HUDEP-2 (cell line): ENCODE measurements around the gene TBC1D8B.
"Not testable (repeated sequence)": the region's sequence is repeated elsewhere in the genome, so short reads cannot be mapped to it uniquely, and the experiment has no call there.

ENCODE experiments used
- DNase-seq, 76 experiments: peaks; one replicate each; lab custom pipeline; 2025; ENCODE audit not compliant: unreplicated experiment in 76 of 76; lab: John Stamatoyannopoulos, UW

TBC1D8B gene

GRCh38 chrX:106802388-106803275 lies at the start of gene TBC1D8B:
Gene TBC1D8B (plus strand): TSS chrX:106802673. CDS start chrX:106802854, 181 bp downstream.
- peak in 64 of 76 experiments; percentile 0 to 64 (median 16) for DNase-seq

- not testable (repeated sequence) for DNase-seq
Observed at GRCh38 chrX:106769288-106769687, 33.2 kb upstream of the TBC1D8B start.

GRCh38 chrX:106774981-106775380 lies 27.5 kb upstream of the TBC1D8B start:
- no peak for DNase-seq

- no peak for DNase-seq
Observed at GRCh38 chrX:106780264-106780663, 22.2 kb upstream of the TBC1D8B start.

GRCh38 chrX:106780664-106781377 lies 21.7 kb upstream of the TBC1D8B start:
- no peak for DNase-seq

GRCh38 chrX:106783716-106784115 lies 18.8 kb upstream of the TBC1D8B start:
- no peak for DNase-seq

- DNase-seq: no peak
Observed at GRCh38 chrX:106791495-106791894, 11.0 kb upstream of the TBC1D8B start.

- no peak for DNase-seq
Observed at GRCh38 chrX:106802063-106802387, 448 bp upstream of the TBC1D8B start.

- DNase-seq: no peak
Observed at GRCh38 chrX:106811131-106811910, 8.8 kb downstream of the TBC1D8B start.

GRCh38 chrX:106812930-106813329 lies 10.5 kb downstream of the TBC1D8B start:
- DNase-seq: not testable (repeated sequence)

- DNase-seq: not testable (repeated sequence)
Observed at GRCh38 chrX:106814093-106814492, 11.6 kb downstream of the TBC1D8B start.

GRCh38 chrX:106862972-106863688 lies 60.7 kb downstream of the TBC1D8B start:
- DNase-seq: peak in 9 of 76 experiments; percentile 0 to 21 (median 0)

- DNase-seq: no peak
Observed at GRCh38 chrX:106863697-106864096, 61.2 kb downstream of the TBC1D8B start.

GRCh38 chrX:106872796-106873195 lies 70.3 kb downstream of the TBC1D8B start:
- not testable (repeated sequence) for DNase-seq

- DNase-seq: peak in 4 of 76 experiments; percentile 0 to 1 (median 0)
Observed at GRCh38 chrX:106874075-106874474, 71.6 kb downstream of the TBC1D8B start.

- DNase-seq: no peak
Observed at GRCh38 chrX:106875151-106875550, 72.7 kb downstream of the TBC1D8B start.

GRCh38 chrX:106889468-106889867 lies 87.0 kb downstream of the TBC1D8B start:
- no peak for DNase-seq

- DNase-seq: no peak
Observed at GRCh38 chrX:106891762-106892460, 89.4 kb downstream of the TBC1D8B start.

- peak in 37 of 76 experiments; percentile 0 to 43 (median 3) for DNase-seq
Observed at GRCh38 chrX:106894392-106894909, 92.0 kb downstream of the TBC1D8B start.
